ENCODE measurements around the gene TNFRSF13B. TPM values are rescaled to one million over a fixed set of nuclear protein-coding genes. Genes with fewer than 3 reads are reported as not detected.

TNFRSF13B gene
- polyA plus RNA-seq, 1 donor (not counting 4 experiments of a cell fraction or from before 2014, with no cell fraction given), result not detected

DNA sequence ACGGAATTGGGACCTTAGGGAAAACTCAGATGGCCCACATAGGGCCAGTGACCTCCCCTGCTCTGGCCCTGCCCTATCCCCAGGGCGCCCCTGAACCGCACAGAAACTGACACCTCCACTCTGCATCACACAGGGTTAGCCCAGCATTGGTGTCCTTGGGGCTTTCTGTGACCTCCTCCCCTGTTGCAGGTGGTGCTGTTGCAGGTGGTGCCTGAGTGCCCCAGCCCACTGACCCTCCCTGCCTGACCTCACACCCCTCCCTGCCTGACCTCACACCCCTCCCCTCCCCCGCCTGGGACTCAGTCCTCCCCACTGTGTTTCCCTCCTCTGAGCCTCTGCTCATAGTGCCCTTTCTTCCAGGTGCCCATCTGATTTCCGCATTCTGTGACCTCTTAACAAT lies 21.4 kb downstream of the TNFRSF13B start:
- Histone ChIP-seq H3K27ac (ENCODE audit: control insufficient read depth, insufficient read depth, low read length) (no peak overlapping the region), H3K36me3 (ENCODE audit: control insufficient read depth in 2 of 2, extremely low read depth in 1 of 2, insufficient read depth in 2 of 2, low read length in 2 of 2) (no peaks in the 10 kb centered on the region), H3K9me1 (ENCODE audit: control insufficient read depth, extremely low read depth, insufficient read depth, low read length) (no peaks in the 10 kb centered on the region), H4K20me1 (ENCODE audit: control insufficient read depth, extremely low read depth, insufficient read depth, low read length) (no peaks in the 10 kb centered on the region), H3K9ac (ENCODE audit: control insufficient read depth, extremely low read depth, insufficient read depth, low read length) (no peak overlapping the region), H3K9me3 (ENCODE audit: control insufficient read depth, low read depth, low read length) (peaks cover 3% of the 10 kb centered on the region), H3K79me2 (ENCODE audit: control insufficient read depth, insufficient read depth, low read length) (no peaks in the 10 kb centered on the region), H3K4me2 (ENCODE audit: control insufficient read depth, extremely low read depth, insufficient read depth, low read depth, low read length) (no peak overlapping the region), H3K4me3 (ENCODE audit: control insufficient read depth in 2 of 3, extremely low read depth in 1 of 3, insufficient read depth in 2 of 3, low read depth in 1 of 3, low read length in 3 of 3) (no peak overlapping the region), H2AFZ (ENCODE audit: control insufficient read depth, low read length) (no peak overlapping the region), H3K4me1 (ENCODE audit: control insufficient read depth, extremely low read depth, insufficient read depth, low read length) (no peaks in the 10 kb centered on the region), H3K27me3 (ENCODE audit: control insufficient read depth, extremely low read depth, insufficient read depth, low read length) (peaks cover 18% of the 10 kb centered on the region)
- dilution Hi-C loops (cut with MboI; ENCODE audit: extremely low pct_ligation_motif_present, low sequenced_read_pairs), result no loop called here
- DNase-seq (ENCODE audit: low read depth, low spot score) (no peak), FAIRE-seq (no peak)
- TF ChIP-seq EZH2 (IDR thresholded peaks at IDR 0.05; ENCODE audit: low read length) (no peak), CTCF (optimal IDR thresholded peaks at IDR 0.05 in 1 of 3, IDR thresholded peaks at IDR 0.05 in 1 of 3, conservative IDR thresholded peaks at IDR 0.05 in 1 of 3; ENCODE audit: extremely low read depth in 1 of 3, insufficient read depth in 2 of 3, low read length in 3 of 3) (no peak)

DNA sequence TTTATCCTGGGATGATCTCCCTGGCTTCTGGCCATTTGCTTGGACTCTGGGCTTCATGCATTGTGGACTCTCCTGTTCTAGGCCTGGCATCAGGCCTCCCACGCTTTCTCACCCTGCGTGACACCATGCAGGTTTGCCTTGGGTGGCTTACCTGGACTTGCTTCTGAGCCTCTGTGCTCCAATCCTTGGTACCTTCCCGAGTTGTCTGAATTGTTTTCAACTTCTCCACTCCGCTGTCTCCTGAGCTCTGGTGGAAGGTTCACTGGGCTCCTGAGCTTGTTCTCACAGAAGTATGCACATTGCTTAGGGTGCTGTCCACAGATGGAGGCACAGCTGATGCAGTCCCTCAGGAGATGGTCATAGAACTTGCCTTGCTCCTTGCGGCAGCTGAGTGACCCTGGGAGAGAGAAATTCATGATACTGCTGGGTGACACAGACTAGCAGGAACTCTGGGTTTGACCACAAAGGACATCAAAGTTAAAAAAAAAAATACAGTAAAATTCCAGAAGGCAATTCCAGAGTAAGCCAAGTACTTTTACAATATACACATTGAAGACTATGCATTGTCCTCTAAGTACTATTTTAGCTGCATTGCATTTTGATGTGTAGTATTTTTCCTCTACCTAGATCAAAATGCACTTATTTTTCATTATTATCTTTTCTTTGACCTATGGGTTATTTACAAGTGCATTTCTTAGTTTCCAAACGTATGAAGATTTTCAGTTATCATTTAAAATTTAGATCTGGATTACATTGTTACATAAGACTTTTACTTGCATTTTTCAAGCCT lies 23.1 kb downstream of the TNFRSF13B start:
- H3K9me1 ChIP-seq (ENCODE audit: control insufficient read depth, extremely low read depth, insufficient read depth, low read length), result no peaks in the 10 kb centered on the region
- no peak overlapping the region for H3K9ac ChIP-seq (ENCODE audit: control insufficient read depth, extremely low read depth, insufficient read depth, low read length)
- no peaks in the 10 kb centered on the region for H3K79me2 ChIP-seq (ENCODE audit: control insufficient read depth, insufficient read depth, low read length)
- FAIRE-seq (no peak), DNase-seq (ENCODE audit: low read depth, low spot score) (no peak)
- peaks cover 24% of the 10 kb centered on the region for H3K27me3 ChIP-seq (ENCODE audit: control insufficient read depth, extremely low read depth, insufficient read depth, low read length)
- H3K9me3 ChIP-seq (ENCODE audit: control insufficient read depth, low read depth, low read length), result peaks cover 3% of the 10 kb centered on the region
- H3K4me3 ChIP-seq (ENCODE audit: control insufficient read depth in 2 of 3, extremely low read depth in 1 of 3, insufficient read depth in 2 of 3, low read depth in 1 of 3, low read length in 3 of 3), result no peak overlapping the region
- H3K27ac ChIP-seq (ENCODE audit: control insufficient read depth, insufficient read depth, low read length), result no peak overlapping the region
- no peak for TF ChIP-seq EZH2 (IDR thresholded peaks at IDR 0.05; ENCODE audit: low read length)
- no peak for TF ChIP-seq CTCF (optimal IDR thresholded peaks at IDR 0.05 in 1 of 3, IDR thresholded peaks at IDR 0.05 in 1 of 3, conservative IDR thresholded peaks at IDR 0.05 in 1 of 3; ENCODE audit: extremely low read depth in 1 of 3, insufficient read depth in 2 of 3, low read length in 3 of 3)
- no peaks in the 10 kb centered on the region for H3K4me1 ChIP-seq (ENCODE audit: control insufficient read depth, extremely low read depth, insufficient read depth, low read length)
- H3K4me2 ChIP-seq (ENCODE audit: control insufficient read depth, extremely low read depth, insufficient read depth, low read depth, low read length), result no peak overlapping the region
- no peak overlapping the region for H2AFZ ChIP-seq (ENCODE audit: control insufficient read depth, low read length)
- dilution Hi-C loops (cut with MboI; ENCODE audit: extremely low pct_ligation_motif_present, low sequenced_read_pairs), result no loop called here
- H3K36me3 ChIP-seq (ENCODE audit: control insufficient read depth in 2 of 2, extremely low read depth in 1 of 2, insufficient read depth in 2 of 2, low read length in 2 of 2), result no peaks in the 10 kb centered on the region
- H4K20me1 ChIP-seq (ENCODE audit: control insufficient read depth, extremely low read depth, insufficient read depth, low read length), result no peaks in the 10 kb centered on the region
